ENCODE results near the gene SPOP.
"Not testable (repeated sequence)": the region's sequence is repeated elsewhere in the genome, so short reads cannot be mapped to it uniquely, and the experiment has no call there.

The SPOP gene

GRCh38 chr17:49557312-49558024 is 120.4 kb downstream of the SPOP start:
- Mint-ChIP-seq H3K27me3 (peaks cover 10% of the 10 kb centered on the region), H3K4me3 (no peak overlapping the region), H3K9me3 (no peaks in the 10 kb centered on the region), H3K27ac (no peak overlapping the region), H3K4me1 (ENCODE audit: low read depth) (peaks cover 9% of the 10 kb centered on the region), H3K36me3 (ENCODE audit: low read depth) (no peaks in the 10 kb centered on the region)

- no peak overlapping the region for H3K27ac Mint-ChIP-seq
- peaks cover 10% of the 10 kb centered on the region for H3K27me3 Mint-ChIP-seq
- H3K9me3 Mint-ChIP-seq = no peaks in the 10 kb centered on the region
- no peak overlapping the region for H3K4me3 Mint-ChIP-seq
- H3K36me3 Mint-ChIP-seq (ENCODE audit: low read depth) = no peaks in the 10 kb centered on the region
- peaks cover 9% of the 10 kb centered on the region for H3K4me1 Mint-ChIP-seq (ENCODE audit: low read depth)
These were observed 121.5 kb downstream of the SPOP start for GRCh38 chr17:49556223-49556943.

DNA sequence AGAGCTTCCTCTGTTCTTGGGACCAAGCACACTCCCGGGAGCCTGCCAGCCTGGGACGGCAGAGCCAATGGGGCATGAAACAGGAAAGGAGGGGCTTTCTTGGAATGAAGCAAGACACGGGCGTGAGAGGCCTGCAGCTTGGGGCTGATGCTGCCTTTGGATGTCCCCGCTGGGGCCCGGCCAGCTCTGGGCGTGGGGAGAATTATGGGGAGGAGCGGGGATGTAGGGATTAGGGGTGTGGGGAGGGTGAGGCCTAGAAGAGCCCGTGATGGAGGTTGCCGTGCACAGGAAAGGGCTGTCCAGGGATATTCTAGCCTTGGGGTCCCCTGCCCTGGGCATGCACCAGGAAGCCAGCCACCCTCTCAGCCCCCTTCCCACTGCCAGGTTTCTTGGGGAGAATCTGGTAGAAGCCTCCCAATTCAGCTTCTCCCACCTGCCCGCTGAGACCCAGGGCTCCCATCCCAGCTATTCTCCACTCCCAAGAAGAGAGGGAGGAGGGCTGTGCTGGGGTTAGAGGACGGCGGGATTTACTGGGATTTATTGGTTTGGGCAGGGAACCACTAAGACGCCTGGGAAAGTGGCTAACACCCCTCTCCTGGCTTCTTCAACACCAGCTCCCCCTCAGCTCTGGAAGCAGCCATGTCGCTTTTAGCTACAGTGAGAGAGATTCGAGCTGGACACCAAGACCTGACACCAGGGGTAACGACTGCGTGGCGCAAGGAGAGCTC is 122.2 kb downstream of the SPOP start:
- Mint-ChIP-seq H3K4me1 (ENCODE audit: low read depth) (peaks cover 9% of the 10 kb centered on the region), H3K27ac (no peak overlapping the region), H3K27me3 (peaks cover 10% of the 10 kb centered on the region), H3K4me3 (no peak overlapping the region), H3K9me3 (no peaks in the 10 kb centered on the region), H3K36me3 (ENCODE audit: low read depth) (no peaks in the 10 kb centered on the region)

- no peaks in the 10 kb centered on the region for H3K36me3 Mint-ChIP-seq (ENCODE audit: low read depth)
- H3K4me3 Mint-ChIP-seq = no peak overlapping the region
- no peaks in the 10 kb centered on the region for H3K9me3 Mint-ChIP-seq
- peaks cover 10% of the 10 kb centered on the region for H3K27me3 Mint-ChIP-seq
- no peak overlapping the region for H3K27ac Mint-ChIP-seq
- H3K4me1 Mint-ChIP-seq (ENCODE audit: low read depth) = peaks cover 9% of the 10 kb centered on the region
These were observed 123.0 kb downstream of the SPOP start for GRCh38 chr17:49554694-49555494.

DNA sequence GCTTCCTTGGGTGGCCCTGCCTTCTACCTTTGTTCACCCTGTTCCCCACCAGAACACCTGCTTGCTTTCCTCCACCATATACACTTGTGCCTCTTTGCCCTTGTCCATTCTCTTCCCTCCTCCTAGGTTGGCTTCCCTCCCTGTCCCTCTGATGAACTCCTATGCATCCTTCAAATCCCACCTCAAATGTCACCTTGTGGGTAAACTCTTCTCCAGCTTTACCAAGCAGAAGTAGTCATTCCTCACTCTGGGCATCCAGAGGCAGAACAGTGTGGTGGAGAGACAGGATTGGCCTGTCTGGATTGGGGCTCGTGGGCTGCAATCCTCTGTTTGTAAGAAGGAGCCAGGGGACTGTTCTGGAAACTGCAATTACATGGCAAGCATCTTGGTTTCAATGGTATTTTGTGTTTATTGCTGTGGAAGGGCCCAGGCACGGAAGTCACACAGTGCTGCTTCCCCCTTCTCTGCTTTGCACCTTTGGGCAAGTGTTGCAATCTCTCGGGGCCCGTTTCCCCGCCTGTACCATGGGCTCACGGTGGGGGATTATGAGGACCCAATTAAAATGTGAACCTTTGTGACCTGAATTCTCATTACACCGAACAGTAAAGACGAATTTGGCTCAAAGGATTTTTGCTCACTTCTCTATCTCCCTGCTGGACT is 124.1 kb downstream of the SPOP start:
- no peaks in the 10 kb centered on the region for H3K36me3 Mint-ChIP-seq (ENCODE audit: low read depth)
- H3K4me3 Mint-ChIP-seq = no peak overlapping the region
- H3K4me1 Mint-ChIP-seq (ENCODE audit: low read depth) = peaks cover 9% of the 10 kb centered on the region
- H3K27ac Mint-ChIP-seq = peak overlapping the region; percentile 9
- no peaks in the 10 kb centered on the region for H3K9me3 Mint-ChIP-seq
- peaks cover 6% of the 10 kb centered on the region for H3K27me3 Mint-ChIP-seq

DNA sequence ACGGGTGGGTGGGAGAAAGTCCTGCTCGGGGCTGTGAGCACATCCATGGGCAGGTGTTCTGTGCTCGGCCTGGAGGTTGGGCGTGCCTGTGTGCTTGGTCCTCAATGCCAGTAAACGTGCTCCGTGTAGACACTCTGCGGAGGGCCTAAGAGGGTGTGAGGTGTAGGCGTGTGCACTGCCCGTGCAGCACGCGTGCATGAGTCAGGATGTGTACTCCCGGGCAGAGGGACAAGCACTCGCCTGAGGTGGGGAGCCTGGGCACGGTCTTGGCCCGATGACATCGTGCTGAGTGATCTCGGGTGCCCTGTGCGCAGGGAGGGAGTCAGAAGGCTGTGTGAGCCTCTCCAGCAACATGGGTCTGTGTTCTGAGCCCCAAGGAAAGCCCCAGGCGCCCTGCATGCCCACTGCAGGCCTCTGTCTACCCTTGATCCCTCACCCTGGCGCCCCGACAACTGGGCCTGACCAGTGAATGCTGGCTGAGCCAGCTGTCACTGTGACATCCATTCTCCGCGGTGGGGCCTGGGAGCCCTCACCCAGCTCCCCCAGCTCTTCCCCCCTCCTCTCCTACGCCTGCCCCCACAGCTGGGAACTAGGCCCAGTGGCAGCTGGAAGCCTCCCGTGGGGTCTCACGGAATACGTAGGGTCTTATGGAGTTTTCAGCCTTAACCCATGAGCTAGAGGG is 125.7 kb downstream of the SPOP start:
- Mint-ChIP-seq H3K36me3 (ENCODE audit: low read depth) (no peaks in the 10 kb centered on the region), H3K4me3 (no peak overlapping the region), H3K9me3 (no peaks in the 10 kb centered on the region), H3K27ac (no peak overlapping the region), H3K27me3 (peaks cover under 1% of the 10 kb centered on the region), H3K4me1 (ENCODE audit: low read depth) (peaks cover 5% of the 10 kb centered on the region)

DNA sequence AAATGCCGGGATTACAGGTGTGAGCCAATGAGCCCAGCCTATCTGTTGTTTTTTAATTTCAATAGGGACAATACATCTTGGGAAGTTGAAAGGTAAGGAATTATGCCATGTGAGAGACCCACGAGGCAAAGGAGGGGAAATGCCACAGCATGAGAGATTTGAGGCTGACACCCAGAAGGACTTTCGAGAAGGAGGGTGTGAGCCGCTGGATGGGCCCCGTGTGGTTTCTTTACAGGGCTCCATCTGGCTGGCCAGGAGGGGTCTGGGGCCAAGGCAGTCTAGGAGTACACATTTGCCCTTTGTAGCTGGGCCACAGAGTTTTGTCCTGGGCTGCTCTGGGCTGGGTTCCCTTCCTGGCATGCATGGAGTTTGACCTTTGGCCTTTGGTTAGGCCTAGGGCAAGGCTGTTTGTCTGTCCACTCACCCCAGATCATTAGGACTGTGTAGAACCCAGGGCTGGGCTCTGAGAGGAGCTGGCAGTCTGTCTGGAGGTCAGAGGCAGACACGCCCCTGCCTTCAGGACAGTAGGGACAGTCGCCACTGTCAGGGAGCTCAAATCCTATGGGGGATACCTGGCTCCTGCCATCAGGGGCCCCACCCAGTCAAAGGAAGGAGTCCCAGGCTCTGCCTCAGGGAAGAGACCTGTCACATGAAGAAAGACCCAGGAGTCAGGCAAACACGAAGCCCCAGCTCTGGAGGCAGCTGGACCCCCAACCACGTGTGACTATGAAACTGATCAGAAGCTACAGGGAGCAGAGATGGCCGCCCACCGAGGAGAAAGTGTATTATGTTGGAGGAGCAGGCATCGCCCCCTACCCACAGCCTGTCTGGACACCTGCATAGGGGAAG is 126.5 kb downstream of the SPOP start:
- Mint-ChIP-seq H3K27ac (no peak overlapping the region), H3K27me3 (no peaks in the 10 kb centered on the region), H3K4me3 (no peak overlapping the region), H3K9me3 (no peaks in the 10 kb centered on the region), H3K4me1 (ENCODE audit: low read depth) (peaks cover 3% of the 10 kb centered on the region), H3K36me3 (ENCODE audit: low read depth) (no peaks in the 10 kb centered on the region)

DNA sequence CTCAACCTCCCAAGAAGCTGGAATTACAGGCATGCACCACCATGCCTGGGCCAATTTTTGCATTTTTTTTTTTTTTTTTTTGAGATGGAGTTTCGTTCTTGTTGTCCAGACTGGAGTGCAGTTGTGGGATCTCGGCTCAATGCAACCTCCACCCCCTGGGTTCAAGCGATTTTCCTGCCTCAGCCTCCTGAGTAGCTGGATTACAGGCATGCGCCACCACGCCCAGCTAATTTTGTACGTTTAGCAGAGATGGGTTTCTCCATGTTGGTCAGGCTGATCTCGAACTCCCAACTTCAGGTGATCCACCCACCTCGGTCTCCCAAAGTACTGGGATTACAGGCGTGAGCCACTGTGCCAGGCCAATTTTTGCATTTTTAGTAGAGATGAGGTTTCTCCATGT is 127.1 kb downstream of the SPOP start:
- H3K36me3 Mint-ChIP-seq (ENCODE audit: low read depth); H3K27ac Mint-ChIP-seq; H3K9me3 Mint-ChIP-seq; H3K4me3 Mint-ChIP-seq; H3K4me1 Mint-ChIP-seq (ENCODE audit: low read depth); H3K27me3 Mint-ChIP-seq: not testable (repeated sequence)

DNA sequence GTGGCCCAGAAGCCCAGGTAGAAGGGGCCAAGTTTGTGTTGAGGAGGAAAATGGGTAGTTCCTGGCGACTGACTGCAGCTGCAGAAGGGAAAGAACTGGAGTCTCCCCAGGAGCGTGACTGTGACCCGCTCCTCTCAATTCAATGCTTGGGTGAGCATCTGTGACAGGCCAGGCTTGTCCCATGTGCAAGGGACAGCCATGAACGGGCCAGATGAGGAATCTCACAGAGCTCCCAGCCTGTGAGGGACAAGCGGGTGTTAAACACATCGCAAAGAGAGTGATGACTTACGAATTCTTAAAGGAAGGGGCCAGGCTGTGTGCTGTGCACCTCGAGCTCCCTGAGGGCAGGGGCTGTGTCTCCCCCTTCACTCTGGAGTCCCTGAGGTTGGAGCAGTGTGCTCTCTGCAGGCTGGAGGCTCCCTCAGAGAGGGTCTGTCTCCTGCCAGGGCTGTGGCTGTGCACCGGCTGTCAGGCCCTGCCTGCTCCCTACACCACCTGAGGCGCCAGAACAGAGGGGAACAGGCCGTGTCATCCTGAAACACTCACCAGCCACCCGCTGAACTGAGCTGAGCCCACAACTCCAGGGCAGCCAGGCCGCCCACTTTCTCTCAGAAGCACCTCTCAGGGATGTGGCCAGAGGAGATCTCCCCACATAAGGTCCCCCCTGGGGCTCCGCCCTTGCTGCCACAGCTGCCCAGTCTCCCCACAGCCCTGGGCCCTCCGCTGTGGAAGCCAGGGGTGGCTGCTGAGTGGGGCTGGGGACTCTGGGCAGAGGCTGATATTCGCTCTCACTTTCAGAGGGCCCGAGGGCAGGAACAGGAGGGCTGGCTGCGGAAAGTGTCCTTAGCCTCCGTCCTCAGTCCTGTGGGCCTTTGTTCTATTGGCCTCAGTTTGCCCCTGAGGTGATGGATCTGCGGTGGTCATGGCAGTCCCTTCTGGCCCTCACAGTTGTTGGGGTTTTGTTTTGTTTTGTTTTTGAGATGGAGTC is 127.9 kb downstream of the SPOP start:
- Mint-ChIP-seq H3K4me3 (no peak overlapping the region), H3K36me3 (ENCODE audit: low read depth) (no peaks in the 10 kb centered on the region), H3K4me1 (ENCODE audit: low read depth) (no peaks in the 10 kb centered on the region), H3K27me3 (no peaks in the 10 kb centered on the region), H3K27ac (no peak overlapping the region), H3K9me3 (no peaks in the 10 kb centered on the region)

- no peaks in the 10 kb centered on the region for H3K36me3 Mint-ChIP-seq (ENCODE audit: low read depth)
- no peak overlapping the region for H3K27ac Mint-ChIP-seq
- no peaks in the 10 kb centered on the region for H3K27me3 Mint-ChIP-seq
- no peaks in the 10 kb centered on the region for H3K9me3 Mint-ChIP-seq
- H3K4me3 Mint-ChIP-seq = no peak overlapping the region
- H3K4me1 Mint-ChIP-seq (ENCODE audit: low read depth) = no peaks in the 10 kb centered on the region
These were observed 128.6 kb downstream of the SPOP start for GRCh38 chr17:49549311-49549605.
